NCI-H2029 (cell line): ENCODE data around the gene SERPINA3.
"Not testable (repeated sequence)": the region's sequence is repeated elsewhere in the genome, so short reads cannot be mapped to it uniquely, and the experiment has no call there.

Source experiments
- DNase-seq: peaks from one replicate; lab custom pipeline; 2025; lab: John Stamatoyannopoulos, UW

The SERPINA3 gene

GRCh38 chr14:94633121-94633520 is 20.9 kb downstream of the SERPINA3 start:
- no peak for DNase-seq

GRCh38 chr14:94635154-94635553 is 23.0 kb downstream of the SERPINA3 start:
- DNase-seq = no peak

GRCh38 chr14:94636744-94637412 is 24.7 kb downstream of the SERPINA3 start:
- no peak for DNase-seq

- not testable (repeated sequence) for DNase-seq
Measured at GRCh38 chr14:94637814-94638213, 25.6 kb downstream of the SERPINA3 start.

GRCh38 chr14:94638339-94638738 is 26.1 kb downstream of the SERPINA3 start:
- DNase-seq = no peak

- DNase-seq = no peak
Measured at GRCh38 chr14:94638961-94639817, 27.0 kb downstream of the SERPINA3 start.

GRCh38 chr14:94640721-94641631 is 28.8 kb downstream of the SERPINA3 start:
- no peak for DNase-seq

- no peak for DNase-seq
Measured at GRCh38 chr14:94641632-94641955, 29.4 kb downstream of the SERPINA3 start.

GRCh38 chr14:94643316-94644101 is 31.3 kb downstream of the SERPINA3 start:
- DNase-seq = no peak

- DNase-seq = no peak
Measured at GRCh38 chr14:94644102-94644535, 31.9 kb downstream of the SERPINA3 start.

- DNase-seq = no peak
Measured at GRCh38 chr14:94646066-94646465, 33.9 kb downstream of the SERPINA3 start.

- DNase-seq = no peak
Measured at GRCh38 chr14:94646481-94646880, 34.3 kb downstream of the SERPINA3 start.

- no peak for DNase-seq
Measured at GRCh38 chr14:94648801-94649200, 36.6 kb downstream of the SERPINA3 start.

GRCh38 chr14:94649543-94650443 is 37.6 kb downstream of the SERPINA3 start:
- DNase-seq = no peak

- DNase-seq = no peak
Measured at GRCh38 chr14:94650444-94650775, 38.2 kb downstream of the SERPINA3 start.

- DNase-seq = no peak
Measured at GRCh38 chr14:94650806-94651805, 38.9 kb downstream of the SERPINA3 start.

- DNase-seq = no peak
Measured at GRCh38 chr14:94653321-94653720, 41.1 kb downstream of the SERPINA3 start.

- no peak for DNase-seq
Measured at GRCh38 chr14:94654071-94654861, 42.1 kb downstream of the SERPINA3 start.
